Skeletal muscle tissue (tissue), 4 donors: Measurements from ENCODE around the gene C19orf81. TPM values are rescaled to one million over a fixed set of nuclear protein-coding genes. Genes with fewer than 3 reads are reported as not detected.

Experiments used
- H3K27ac ChIP-seq: one replicate; pipeline ENCODE4 v1.7.0; 2013; ENCODE audit warnings: mild to moderate bottlenecking, low read depth, low read length, inconsistent platforms
- H3K27me3 ChIP-seq, 3 donors: one replicate each; pipeline ENCODE4 v1.7.0; 2013; ENCODE audit warnings: low read length in 3 of 3; ENCODE audit not compliant: control insufficient read depth in 3 of 3, insufficient read depth in 3 of 3
- H3K36me3 ChIP-seq, 3 donors: one replicate each; pipeline ENCODE4 v1.7.0; 2013; ENCODE audit warnings: low read length in 3 of 3; ENCODE audit not compliant: control insufficient read depth in 3 of 3, insufficient read depth in 3 of 3
- H3K4me1 ChIP-seq, 3 donors: one replicate each; pipeline ENCODE4 v1.7.0; 2013; ENCODE audit warnings: low read length in 3 of 3, mild to moderate bottlenecking in 3 of 3; ENCODE audit not compliant: control insufficient read depth in 3 of 3, insufficient read depth in 3 of 3
- H3K4me3 ChIP-seq, 3 donors: one replicate each; pipeline ENCODE4 v1.7.0; 2013; ENCODE audit warnings: low read length in 3 of 3
- H3K9ac ChIP-seq, 3 donors: one replicate each; pipeline ENCODE4 v1.7.0; 2013; ENCODE audit warnings: low read length in 3 of 3, mild to moderate bottlenecking in 3 of 3, moderate library complexity in 2 of 3, low read depth in 1 of 3
- H3K9me3 ChIP-seq, 3 donors: one replicate each; pipeline ENCODE4 v1.7.0; 2013; ENCODE audit warnings: low read length in 3 of 3; ENCODE audit not compliant: control insufficient read depth in 3 of 3
- total RNA-seq: library from RNA; depleted of rRNA; stranded (reverse); fragments of >200 nt; gene quantifications from one replicate; pipeline ENCODE4 v1.2.3, GENCODE V29; 2014
- donor health status: Osteomylitis.

Gene C19orf81
- total RNA-seq, 1 donor from 2014 or later = not detected

DNA sequence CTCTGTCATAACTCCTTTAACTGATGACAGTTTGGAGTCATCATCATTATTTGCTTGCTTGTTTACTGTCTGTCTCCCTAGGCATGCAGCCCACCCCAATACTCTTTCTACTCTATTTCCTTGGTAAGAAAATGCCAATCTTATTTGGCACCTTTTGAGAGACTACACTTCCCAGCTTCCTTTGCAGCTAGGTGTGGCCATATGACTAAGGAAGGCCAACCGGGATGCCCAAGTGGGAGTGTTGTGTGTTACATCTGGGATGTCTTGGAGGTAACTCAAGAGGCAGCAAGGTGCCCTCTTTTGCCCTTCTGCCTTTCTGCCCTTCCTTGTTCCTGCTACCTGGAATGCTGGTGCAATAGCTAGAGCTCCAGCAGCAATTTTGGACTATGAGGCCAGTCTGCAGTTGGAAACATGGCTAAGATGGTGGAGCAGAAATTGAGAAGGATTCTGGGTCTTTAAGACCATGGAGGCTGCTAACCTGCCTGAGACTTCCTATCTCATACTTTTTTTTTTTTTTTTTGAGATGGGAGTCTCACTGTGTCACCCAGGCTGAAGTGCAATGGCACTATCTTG is 27.5 kb downstream of the C19orf81 start:
- no peak overlapping the region for H3K4me3 ChIP-seq
- H3K4me1 ChIP-seq = peaks cover 0 to 2% (median 0%) of the 10 kb centered on the region in 3 donors
- H3K27me3 ChIP-seq = peaks cover 22 to 41% (median 37%) of the 10 kb centered on the region in 3 donors
- H3K27ac ChIP-seq = no peak overlapping the region
- no peaks in the 10 kb centered on the region for H3K36me3 ChIP-seq
- H3K9me3 ChIP-seq = no peaks in the 10 kb centered on the region
- H3K9ac ChIP-seq = no peak overlapping the region

DNA sequence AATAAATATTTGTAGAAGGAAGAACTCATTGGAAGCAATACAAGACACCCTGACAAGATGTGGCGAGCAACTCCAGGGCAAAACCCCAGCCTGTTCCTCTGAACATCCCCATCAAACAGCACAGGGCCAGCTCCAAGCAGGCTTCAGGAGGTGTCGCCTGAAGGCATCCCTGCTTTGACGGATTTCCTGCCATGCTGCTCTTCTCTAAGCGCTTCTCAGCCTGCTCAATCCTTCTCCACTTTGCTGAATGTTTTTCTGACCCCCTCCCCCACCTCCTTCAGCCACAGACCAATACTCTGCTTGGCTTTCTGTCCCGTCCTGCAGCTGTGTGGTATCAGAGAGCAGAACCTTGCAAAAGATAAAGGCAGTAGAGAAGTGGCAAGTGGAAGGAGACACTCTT is 28.4 kb downstream of the C19orf81 start:
- Histone ChIP-seq H3K9me3 (no peaks in the 10 kb centered on the region), H3K36me3 (no peaks in the 10 kb centered on the region), H3K9ac (no peak overlapping the region), H3K27ac (no peak overlapping the region), H3K27me3 (peaks cover 17 to 34% (median 31%) of the 10 kb centered on the region in 3 donors), H3K4me3 (no peak overlapping the region), H3K4me1 (peaks cover 0 to 2% (median 0%) of the 10 kb centered on the region in 3 donors)

DNA sequence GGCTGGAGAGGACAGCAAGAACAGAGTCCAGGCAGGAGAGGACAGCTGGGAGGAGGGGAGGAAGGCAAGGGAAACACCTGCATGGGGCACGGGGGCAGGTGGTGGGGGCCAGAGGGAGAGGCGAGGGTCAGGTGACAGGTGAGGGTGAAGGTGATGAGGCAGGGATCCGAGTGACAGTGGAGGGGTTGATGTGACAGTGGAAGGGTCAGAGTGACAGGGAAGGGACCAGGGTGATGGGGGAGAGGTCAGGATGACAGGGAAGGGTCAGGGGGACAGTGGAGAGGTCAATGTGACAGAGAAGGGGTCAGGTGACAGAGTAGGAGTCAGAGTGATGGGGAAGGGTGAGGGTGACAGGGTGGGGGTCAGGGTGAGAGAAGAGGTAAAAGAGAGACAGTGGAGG is 29.1 kb downstream of the C19orf81 start:
- peaks cover 17 to 34% (median 28%) of the 10 kb centered on the region in 3 donors for H3K27me3 ChIP-seq

DNA sequence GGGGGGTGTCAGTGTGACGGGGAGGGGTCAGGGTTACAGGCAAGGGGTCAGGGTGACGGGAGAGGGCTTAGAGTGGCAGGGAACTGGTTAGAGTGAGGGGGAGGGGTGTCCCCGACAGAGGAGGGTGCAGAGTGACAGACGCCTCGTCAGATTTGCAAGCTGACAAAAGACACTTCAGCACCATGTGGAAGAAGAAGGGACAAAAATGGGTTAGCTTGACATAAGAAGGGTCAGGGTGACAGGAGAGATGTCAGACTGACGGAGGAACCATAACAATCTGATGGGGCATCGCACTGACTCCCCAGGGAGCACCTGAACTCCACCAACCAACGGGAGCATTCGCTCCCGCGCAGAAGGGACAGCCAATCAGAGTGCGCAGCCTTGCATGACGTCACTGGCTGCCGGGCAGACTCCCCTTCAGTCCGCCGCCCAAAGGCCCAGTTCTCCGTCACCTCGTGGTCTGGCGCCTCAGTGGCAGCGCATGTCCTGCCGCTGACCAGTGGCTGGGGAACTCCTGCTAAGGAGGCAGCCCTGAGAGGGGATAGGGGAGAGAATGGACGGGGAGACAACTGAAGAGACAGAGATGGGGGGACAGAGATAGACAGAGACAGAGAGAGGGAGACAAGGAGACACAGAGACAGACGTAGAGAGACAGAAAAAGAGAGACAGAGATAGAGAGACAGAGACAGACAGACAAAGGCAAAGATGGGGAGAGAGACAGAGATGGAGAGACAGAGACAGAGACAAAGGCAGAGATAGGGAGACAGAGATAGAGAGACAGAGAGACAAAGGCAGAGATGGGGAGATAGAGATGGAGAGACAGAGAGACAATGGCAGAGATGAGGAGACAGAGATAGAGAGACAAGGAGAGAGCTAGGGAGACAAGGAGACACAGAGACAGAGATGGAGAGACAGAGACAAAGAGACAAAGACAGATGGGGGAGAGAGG is 30.2 kb downstream of the C19orf81 start:
- Histone ChIP-seq H3K9ac (no peak overlapping the region), H3K27ac (no peak overlapping the region), H3K9me3 (no peaks in the 10 kb centered on the region), H3K4me3 (no peak overlapping the region), H3K27me3 (peaks cover 14 to 40% (median 21%) of the 10 kb centered on the region in 3 donors), H3K4me1 (peaks cover 0 to 2% (median 0%) of the 10 kb centered on the region in 3 donors), H3K36me3 (no peaks in the 10 kb centered on the region)

More for the DNA sequence above, 29.1 kb downstream of the C19orf81 start:
- H3K9ac ChIP-seq = no peak overlapping the region
- no peaks in the 10 kb centered on the region for H3K36me3 ChIP-seq
- no peak overlapping the region for H3K27ac ChIP-seq
- H3K9me3 ChIP-seq = no peaks in the 10 kb centered on the region
- no peak overlapping the region for H3K4me3 ChIP-seq
- peaks cover 0 to 2% (median 0%) of the 10 kb centered on the region in 3 donors for H3K4me1 ChIP-seq

DNA sequence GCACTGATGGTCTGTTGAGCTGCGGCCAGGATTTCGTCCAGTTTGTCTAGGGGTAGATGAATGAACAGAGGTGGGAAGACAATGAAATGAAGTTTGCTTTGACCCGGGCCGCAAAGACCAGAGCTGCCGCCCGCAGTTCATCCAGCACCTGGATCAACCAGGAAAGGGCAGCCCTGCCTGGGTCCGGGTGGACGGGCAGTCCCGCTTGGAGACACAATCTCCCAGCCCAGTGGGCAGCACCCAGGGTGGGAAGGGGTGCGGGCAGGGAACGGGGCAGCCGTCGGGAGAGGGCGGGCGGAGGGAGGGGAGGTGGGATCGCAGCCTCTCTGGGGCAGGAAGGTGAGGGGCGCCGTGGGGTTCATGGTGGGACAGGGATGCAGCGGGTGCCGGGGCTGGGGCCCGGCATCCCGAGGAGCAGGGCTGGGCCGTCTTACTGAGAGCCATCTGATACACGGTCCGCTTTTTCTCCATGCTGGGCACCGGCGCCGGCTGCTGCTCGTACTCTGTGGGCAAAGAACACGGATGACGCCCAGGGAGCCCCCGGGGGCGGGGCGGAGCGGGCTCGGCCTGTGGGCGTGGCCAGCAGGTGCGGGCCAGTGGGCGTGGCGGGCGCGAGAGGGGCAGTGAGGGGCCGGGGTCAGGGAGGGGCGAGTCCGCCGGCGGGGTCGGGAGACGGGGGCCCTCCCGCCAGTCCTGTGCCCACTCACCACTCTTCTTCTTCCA is 37.2 kb downstream of the C19orf81 start:
- Histone ChIP-seq H3K9me3 (no peaks in the 10 kb centered on the region), H3K27ac (no peak overlapping the region), H3K4me3 (no peak overlapping the region), H3K27me3 (peaks cover 37 to 45% (median 38%) of the 10 kb centered on the region in 3 donors), H3K9ac (no peak overlapping the region), H3K36me3 (no peaks in the 10 kb centered on the region), H3K4me1 (no peaks in the 10 kb centered on the region)

DNA sequence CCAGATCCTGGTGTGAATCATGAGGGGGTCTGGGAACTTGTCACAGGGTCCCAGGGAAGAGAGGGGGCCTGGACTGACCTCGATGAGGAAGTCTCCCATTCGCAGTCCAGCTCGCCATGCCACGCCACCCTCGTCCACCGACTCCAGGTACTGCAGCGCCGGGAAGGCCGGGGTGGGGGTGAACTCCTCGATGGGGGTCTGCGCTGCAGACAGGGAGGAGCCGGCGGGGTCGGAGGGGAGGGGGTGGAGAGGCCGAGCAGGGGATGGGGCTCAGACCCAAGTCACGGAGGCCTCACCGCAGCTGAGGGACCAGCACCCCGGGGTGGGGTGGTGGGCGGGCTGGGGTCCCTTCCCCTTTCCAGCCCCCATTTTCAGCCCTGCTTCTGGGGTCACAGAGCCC is 39.5 kb downstream of the C19orf81 start:
- Histone ChIP-seq H3K9ac (no peak overlapping the region), H3K27me3 (peaks cover 49 to 56% (median 52%) of the 10 kb centered on the region in 3 donors), H3K27ac (no peak overlapping the region), H3K4me1 (no peaks in the 10 kb centered on the region), H3K9me3 (no peaks in the 10 kb centered on the region), H3K36me3 (no peaks in the 10 kb centered on the region), H3K4me3 (no peak overlapping the region)

DNA sequence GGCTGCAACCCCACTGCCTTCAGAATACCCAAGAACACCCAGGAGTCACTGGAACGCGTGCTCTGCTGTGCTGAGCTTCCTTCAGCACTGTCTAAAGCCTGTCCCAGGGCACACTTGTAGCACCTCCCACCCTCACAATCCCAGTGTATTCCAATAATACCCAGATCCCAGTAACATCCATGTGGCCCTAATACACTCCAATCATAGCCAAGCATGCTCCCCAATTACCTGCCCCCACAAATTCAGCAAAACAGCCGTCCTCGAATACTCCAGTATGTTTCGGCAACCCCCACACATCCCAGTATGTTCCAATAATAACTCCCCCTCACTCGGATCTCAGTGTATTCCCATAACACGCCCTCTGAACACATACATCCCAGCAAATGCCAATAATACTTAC is 41.2 kb downstream of the C19orf81 start:
- H3K4me1 ChIP-seq = no peaks in the 10 kb centered on the region
- no peak overlapping the region for H3K27ac ChIP-seq
- H3K4me3 ChIP-seq = no peak overlapping the region
- no peaks in the 10 kb centered on the region for H3K9me3 ChIP-seq
- H3K36me3 ChIP-seq = no peaks in the 10 kb centered on the region
- no peak overlapping the region for H3K9ac ChIP-seq
- peaks cover 47 to 60% (median 55%) of the 10 kb centered on the region in 3 donors for H3K27me3 ChIP-seq

DNA sequence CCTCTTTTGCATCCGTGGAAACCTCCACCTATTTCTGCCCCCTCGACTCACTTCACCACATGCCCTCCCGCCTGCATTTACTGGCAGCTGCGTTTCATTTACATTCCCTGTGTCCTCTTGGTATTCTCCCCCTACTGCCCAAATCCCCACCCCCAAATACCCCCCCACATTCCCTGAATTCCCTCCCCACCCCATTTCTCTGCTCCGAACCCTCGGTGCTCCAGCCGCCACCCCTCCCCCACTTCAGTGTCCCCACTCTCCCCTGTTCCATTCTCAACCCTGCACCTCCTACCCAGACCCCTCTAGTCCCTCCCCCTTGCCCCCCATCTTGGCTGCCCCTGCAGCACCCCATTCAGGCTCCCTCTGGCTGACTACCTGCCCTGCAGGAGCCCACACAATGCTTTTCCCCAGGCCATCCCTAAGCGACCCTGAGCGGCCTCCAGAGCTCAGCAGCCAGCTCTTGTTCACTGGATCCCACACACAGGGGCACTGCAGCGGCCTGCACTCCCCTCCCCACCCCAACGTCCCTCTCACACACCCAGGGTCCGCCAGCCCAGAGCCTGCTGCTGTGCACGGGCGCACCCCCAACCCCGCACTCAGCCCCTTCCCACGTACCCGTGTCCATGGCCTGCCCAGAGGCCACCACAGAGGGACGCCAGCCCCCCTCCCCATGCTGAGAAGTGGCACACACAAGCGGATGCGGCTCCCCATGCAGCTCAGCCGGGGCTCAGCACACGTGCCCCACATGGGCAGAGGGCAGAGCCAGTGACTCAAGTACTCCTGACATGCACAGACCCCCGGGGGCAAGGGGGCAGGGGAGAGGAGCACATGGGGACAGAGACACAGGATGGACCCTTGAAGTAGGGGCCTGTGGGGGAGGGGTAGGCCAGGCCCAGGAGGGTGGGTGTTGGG is 44.1 kb downstream of the C19orf81 start:
- H3K9ac ChIP-seq = no peak overlapping the region
- no peak overlapping the region for H3K4me3 ChIP-seq
- peaks cover 44 to 60% (median 56%) of the 10 kb centered on the region in 3 donors for H3K27me3 ChIP-seq
- H3K4me1 ChIP-seq = no peaks in the 10 kb centered on the region
- H3K27ac ChIP-seq = no peak overlapping the region
- no peaks in the 10 kb centered on the region for H3K36me3 ChIP-seq
- H3K9me3 ChIP-seq = no peaks in the 10 kb centered on the region

DNA sequence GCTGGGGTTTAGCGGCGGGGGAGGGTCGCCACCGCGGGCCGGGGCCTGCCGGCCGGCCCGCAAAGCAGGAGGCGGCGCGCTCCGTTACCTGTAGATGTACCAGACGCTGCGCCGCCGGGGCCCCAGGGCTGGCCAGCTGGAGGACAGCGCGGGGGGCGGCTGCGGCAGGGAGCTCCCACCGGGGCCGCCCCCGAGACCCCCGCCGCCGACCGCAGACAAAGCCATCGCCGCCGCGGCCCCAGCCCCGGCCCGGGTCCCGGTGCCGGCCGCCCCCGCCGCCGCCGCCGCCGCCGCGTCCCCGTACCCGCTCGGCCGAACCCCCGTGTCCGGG is 45.5 kb downstream of the C19orf81 start:
- H3K4me1 ChIP-seq = no peaks in the 10 kb centered on the region
- H3K36me3 ChIP-seq = no peaks in the 10 kb centered on the region
- no peak overlapping the region for H3K4me3 ChIP-seq
- peaks cover 43 to 60% (median 56%) of the 10 kb centered on the region in 3 donors for H3K27me3 ChIP-seq
- H3K27ac ChIP-seq = no peak overlapping the region
- H3K9ac ChIP-seq = no peak overlapping the region
- no peaks in the 10 kb centered on the region for H3K9me3 ChIP-seq
